ENCODE data around the gene SLC2A1. TPM values are rescaled to one million over a fixed set of nuclear protein-coding genes. Genes with fewer than 3 reads are reported as not detected.

Gene SLC2A1
- total and polyA plus RNA-seq, 7 donors = 1.1 to 3.8 (median 2.1) TPM

DNA sequence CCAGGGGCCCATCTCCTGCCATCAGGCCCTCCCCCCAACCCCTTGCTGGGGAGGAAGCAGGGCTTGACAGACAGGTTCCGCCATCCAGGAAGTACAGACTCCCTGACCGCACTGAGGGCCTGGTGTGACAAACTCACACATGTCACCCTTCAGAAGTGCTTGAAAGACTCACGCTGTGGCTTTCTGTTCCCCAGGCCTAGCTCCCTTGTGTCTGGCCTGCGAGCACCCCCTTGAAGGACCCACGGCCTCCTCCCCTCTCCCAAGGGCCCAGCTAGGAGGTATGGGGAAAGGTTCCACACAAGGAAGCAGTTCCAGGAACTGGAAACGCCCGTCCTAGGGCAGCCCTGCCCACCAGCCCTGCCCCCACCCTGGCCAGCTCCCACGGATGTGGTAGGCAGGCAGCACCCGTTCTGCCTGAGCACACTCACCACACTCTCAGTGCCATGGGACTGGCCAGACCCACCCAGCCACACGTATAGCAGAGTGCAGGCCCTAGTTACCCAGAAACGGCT is 26.7 kb downstream of the SLC2A1 start:
- TF ChIP-seq, protein P1, sequence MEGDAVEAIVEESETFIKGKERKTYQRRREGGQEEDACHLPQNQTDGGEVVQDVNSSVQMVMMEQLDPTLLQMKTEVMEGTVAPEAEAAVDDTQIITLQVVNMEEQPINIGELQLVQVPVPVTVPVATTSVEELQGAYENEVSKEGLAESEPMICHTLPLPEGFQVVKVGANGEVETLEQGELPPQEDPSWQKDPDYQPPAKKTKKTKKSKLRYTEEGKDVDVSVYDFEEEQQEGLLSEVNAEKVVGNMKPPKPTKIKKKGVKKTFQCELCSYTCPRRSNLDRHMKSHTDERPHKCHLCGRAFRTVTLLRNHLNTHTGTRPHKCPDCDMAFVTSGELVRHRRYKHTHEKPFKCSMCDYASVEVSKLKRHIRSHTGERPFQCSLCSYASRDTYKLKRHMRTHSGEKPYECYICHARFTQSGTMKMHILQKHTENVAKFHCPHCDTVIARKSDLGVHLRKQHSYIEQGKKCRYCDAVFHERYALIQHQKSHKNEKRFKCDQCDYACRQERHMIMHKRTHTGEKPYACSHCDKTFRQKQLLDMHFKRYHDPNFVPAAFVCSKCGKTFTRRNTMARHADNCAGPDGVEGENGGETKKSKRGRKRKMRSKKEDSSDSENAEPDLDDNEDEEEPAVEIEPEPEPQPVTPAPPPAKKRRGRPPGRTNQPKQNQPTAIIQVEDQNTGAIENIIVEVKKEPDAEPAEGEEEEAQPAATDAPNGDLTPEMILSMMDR (IDR thresholded peaks at IDR 0.05) = no peak
- WGBS, 3 donors = 65 to 79% (median 65%) methylated on average over 11 of the region's 11 CpGs
- ATAC-seq = peak; percentile 19 to 49 (median 28)
- H3K9me3 ChIP-seq = no peaks in the 10 kb centered on the region
- H3K4me3 ChIP-seq = no peak overlapping the region
- H3K27ac ChIP-seq = no peak overlapping the region
- DNase-seq = peak; percentile 61 to 76
- peaks cover 8% of the 10 kb centered on the region for H3K4me1 ChIP-seq
- intact Hi-C loops (cut with DNase I) = no loop called here
- no peaks in the 10 kb centered on the region for H3K27me3 ChIP-seq (ENCODE audit: insufficient read depth in 3 of 3, low read length in 2 of 3)
- no peaks in the 10 kb centered on the region for H3K36me3 ChIP-seq (ENCODE audit: insufficient read depth in 1 of 2, low read depth in 1 of 2)

DNA sequence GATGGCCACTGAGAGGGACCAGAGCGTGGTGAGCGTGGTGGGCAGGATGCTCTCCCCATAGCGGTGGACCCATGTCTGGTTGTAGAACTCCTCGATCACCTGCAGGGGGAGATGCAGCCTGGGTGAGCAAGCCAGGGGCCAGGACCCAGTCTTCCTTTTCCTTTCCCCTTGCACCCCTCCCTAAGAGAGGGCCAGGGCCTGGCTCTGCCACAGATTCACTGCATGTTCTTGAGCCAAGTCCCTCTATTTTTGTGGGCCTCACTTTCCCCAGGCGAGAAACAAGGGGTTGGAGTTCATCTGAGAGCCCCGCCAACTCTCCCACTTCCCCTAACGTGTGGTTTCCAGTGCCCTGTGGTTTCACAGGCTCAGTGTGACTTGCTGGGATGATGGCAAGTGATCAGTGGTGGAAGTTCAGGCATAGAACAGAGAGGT is 27.5 kb downstream of the SLC2A1 start:
- intact Hi-C loops (cut with DNase I) = no loop called here

DNA sequence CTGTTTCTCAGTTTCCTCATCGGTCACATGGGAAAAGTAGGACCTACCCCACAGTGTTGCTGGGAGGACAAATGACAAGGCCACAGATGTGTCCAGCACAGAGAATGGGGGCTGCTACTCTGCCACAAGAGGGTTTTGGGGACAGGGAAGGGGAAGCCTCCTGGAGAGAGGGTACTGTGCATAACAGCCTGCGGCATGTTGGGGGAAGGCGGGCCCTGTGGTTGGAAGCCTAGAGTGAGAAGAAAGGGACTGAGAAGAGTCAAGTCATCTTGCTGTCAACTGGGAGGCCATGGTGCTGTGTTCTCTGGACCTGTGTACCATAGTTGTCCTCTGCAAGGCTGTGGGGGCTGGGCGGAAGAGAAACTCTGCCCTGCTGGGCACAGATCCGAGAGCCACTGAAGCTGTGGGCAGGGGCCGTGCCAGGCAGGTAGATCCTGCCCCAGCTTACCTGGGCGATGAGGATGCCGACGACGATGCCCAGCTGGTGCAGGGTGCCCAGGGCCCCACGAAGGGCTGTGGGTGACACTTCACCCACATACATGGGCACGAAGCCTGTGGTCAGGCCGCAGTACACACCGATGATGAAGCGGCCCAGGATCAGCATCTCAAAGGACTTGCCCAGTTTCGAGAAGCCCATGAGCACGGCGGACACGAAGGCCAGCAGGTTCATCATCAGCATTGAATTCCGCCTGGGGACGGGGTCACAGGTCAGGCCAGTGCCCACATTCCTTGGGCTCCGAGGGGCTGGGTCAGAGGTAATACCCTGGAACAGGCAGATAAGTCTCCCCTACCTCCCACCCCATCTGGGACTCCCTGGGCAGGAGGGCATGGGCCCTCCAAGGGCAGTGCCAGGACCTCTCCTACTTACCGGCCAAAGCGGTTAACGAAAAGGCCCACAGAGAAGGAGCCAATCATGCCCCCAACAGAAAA is 28.2 kb downstream of the SLC2A1 start:
- no peak overlapping the region for H3K4me3 ChIP-seq
- no peaks in the 10 kb centered on the region for H3K9me3 ChIP-seq
- ATAC-seq (no peak), DNase-seq (no peak)
- H3K36me3 ChIP-seq (ENCODE audit: insufficient read depth in 1 of 2, low read depth in 1 of 2) = no peaks in the 10 kb centered on the region
- intact Hi-C loops (cut with DNase I) = no loop called here
- H3K27me3 ChIP-seq (ENCODE audit: insufficient read depth in 3 of 3, low read length in 2 of 3) = no peaks in the 10 kb centered on the region
- TF ChIP-seq, protein P1 (IDR thresholded peaks at IDR 0.05) = no peak
- no peaks in the 10 kb centered on the region for H3K4me1 ChIP-seq
- 95 to 97% (median 96%) methylated on average over 25 of the region's 25 CpGs for WGBS, 3 donors
- no peak overlapping the region for H3K27ac ChIP-seq

More for the DNA sequence above, 27.5 kb downstream of the SLC2A1 start:
- 87 to 93% (median 90%) methylated on average over 7 of the region's 7 CpGs for WGBS, 3 donors
- no peaks in the 10 kb centered on the region for H3K4me1 ChIP-seq
- H3K4me3 ChIP-seq = no peak overlapping the region
- H3K27ac ChIP-seq = no peak overlapping the region
- ATAC-seq = peak in 1 of 4 donors; percentile 30
- DNase-seq = no peak
- TF ChIP-seq, protein P1 (IDR thresholded peaks at IDR 0.05) = peak; percentile 20
- no peaks in the 10 kb centered on the region for H3K9me3 ChIP-seq
- H3K27me3 ChIP-seq (ENCODE audit: insufficient read depth in 3 of 3, low read length in 2 of 3) = no peaks in the 10 kb centered on the region
- no peaks in the 10 kb centered on the region for H3K36me3 ChIP-seq (ENCODE audit: insufficient read depth in 1 of 2, low read depth in 1 of 2)

DNA sequence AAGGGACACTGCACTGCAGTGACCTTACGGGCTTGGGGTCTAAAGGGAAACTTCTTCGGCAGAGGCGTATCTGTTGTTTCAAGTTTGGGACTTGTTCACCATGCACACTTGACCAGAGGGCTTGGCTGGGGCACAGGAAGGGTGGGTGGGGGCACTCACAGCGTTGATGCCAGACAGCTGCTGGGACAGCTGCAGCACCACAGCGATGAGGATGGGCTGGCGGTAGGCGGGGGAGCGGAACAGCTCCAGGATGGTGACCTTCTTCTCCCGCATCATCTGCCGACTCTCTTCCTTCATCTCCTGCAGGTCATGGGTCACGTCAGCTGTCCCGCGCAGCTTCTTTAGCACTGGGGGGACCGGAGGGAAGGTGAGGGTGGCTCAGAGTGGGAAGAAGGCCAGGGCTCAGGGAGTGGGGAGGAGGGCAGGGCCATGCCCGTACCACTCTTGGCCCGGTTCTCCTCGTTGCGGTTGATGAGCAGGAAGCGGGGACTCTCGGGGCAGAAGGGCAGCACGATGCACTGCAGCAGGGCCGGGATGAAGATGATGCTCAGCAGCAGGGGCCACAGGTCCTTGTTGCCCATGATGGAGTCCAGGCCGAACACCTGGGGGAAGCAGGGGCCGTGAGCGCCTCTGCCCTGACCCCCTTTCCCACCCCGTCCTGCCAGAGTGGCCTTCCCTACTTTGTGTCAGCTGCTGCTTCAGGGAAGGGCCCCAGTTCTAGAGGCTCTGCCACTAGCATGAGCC is 29.1 kb downstream of the SLC2A1 start:
- H3K27ac ChIP-seq = no peak overlapping the region

More for the DNA sequence above, 29.1 kb downstream of the SLC2A1 start:
- TF ChIP-seq, protein P1 (IDR thresholded peaks at IDR 0.05) = no peak
- H3K27me3 ChIP-seq (ENCODE audit: insufficient read depth in 3 of 3, low read length in 2 of 3) = peaks cover 0 to under 1% (median 0%) of the 10 kb centered on the region in 3 donors
- H3K9me3 ChIP-seq = no peaks in the 10 kb centered on the region
- H3K4me1 ChIP-seq = no peaks in the 10 kb centered on the region
- intact Hi-C loops (cut with DNase I) = no loop called here
- H3K36me3 ChIP-seq (ENCODE audit: insufficient read depth in 1 of 2, low read depth in 1 of 2) = no peaks in the 10 kb centered on the region
- WGBS, 3 donors = 51 to 76% (median 53%) methylated on average over 26 of the region's 26 CpGs
- ATAC-seq (no peak), DNase-seq (no peak)
- no peak overlapping the region for H3K4me3 ChIP-seq
